Camera-type eye (tissue), 1 donor: ENCODE results near the gene SLC34A3. TPM values are rescaled to one million over a fixed set of nuclear protein-coding genes. Genes with fewer than 3 reads are reported as not detected.

Source experiments
- total RNA-seq: library from RNA; depleted of rRNA; stranded (reverse); fragments of >200 nt; gene quantifications from one replicate; pipeline ENCODE4 v1.2.3, GENCODE V29; 2014

The SLC34A3 gene
- not detected for total RNA-seq

DNA sequence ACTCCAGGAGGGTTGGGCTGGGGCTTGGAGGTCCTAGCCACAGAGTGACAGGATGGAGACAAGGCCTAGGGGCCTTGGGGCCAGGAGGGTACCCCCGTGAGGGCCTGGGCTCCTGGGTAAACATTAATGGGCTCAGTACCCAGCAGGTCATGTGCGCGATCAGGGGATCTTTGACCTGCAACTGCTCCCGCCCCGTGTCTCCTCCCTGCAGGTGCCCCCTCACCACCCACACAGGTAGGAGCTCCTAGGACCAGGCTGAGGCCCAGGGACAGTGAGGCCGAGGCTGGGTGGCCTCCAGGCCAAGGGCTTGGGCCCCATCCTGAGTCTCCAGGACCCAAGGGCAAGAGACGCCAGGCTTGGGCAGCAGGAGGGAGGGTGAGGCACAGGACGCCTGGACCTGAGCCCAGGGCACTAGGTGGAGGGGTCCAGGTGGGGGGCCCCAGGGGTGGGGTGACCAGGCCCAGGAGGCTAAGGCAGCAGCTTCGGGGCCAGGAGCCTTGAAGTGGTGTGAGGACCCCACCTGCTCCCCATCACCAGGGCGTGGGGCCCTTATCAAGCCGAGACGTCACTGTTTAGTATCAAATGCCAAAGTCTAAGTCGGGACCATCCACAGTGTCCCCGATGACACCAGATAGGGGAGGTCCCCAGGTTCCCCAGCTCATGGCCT lies at the start of gene SLC34A3:
SLC34A3 (plus strand) TSS at position 197 of the 667 bp plus-strand sequence. CDS start 802 bp downstream, outside the sequence.

DNA sequence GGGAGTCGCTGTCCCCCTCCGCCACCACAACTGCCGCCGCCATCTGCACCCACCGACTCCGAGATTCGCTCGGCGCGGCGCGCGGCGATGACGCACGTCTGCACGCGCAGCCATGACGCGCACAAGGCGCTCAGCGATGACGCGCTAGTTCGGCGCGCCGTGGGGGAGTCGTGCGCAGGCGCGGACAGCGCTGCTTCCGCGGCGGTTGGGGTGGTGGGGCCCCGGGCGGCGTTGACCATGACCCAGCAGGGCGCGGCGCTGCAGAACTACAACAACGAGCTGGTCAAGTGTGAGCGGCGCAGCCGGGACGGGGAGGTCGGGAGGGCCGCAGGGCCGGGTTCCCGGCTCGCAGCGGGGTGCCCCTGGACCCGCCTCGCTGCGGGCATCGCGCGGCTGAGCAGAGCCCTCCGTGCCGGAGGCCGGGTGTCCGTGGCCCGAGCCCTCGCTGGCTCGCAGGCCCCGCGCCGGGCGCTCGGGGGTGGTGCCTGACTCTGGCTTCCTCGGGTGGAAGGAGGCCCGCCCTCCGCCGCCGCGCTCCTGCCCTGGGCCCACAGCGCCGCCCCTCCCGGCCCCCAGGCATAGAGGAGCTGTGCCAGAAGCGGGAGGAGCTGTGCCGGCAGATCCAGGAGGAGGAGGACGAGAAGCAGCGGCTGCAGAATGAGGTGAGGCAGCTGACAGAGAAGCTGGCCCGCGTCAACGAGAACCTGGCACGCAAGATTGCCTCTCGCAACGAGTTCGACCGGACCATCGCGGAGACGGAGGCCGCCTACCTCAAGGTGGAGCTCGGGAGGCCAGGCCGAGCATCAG lies 42.0 kb upstream of the SLC34A3 start, which contains the start of the genes ANAPC2 and SSNA1:
ANAPC2 (minus strand) TSS at position 71 of the 807 bp plus-strand sequence; CDS start at position 43, 28 bp downstream.
SSNA1 (plus strand) TSS at position 187 of the 807 bp plus-strand sequence; CDS start at position 238, 51 bp downstream.

DNA sequence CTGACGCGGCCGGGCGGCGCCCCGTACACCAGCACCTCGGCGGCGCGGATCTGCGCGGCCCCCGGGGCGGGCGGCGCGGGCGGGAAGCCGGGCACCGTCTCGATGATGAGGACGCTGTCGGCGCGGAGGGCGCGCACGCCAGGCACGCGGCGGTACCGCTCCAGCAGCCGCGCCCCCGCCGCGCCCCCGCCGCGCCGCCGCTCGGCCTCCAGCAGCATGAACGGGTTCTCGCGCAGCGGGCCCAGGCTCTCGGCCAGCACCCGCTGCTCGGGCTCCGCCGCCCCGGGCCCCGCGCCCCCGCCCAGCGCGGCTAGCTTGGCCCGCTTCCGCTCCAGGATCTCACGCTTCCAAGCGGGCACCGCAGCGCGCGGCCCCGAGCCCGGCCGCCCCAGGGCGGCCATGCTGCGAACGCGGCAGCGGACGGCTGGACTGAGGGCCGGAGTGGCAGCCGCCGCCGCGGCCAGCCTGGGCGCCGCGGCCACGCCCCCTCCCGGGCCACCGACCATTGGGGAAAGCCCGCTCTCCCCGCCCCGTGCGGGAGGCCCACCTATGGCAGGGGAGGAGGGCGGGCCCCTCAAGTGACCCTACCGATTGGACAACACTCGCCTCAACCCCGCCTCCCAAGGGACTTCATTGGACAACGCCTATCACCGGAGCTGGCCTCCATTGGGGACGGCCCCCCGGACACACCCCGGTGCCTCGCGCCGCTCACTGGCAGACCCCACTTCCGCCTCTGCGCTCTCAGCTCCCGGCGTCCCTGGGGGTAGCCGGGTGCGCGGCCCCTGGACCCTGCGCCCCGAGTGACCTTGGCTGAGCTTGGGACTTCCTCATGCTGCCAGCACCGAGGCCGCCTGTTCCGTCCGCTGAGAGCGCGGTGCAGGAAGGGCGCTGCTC lies 30.1 kb upstream of the SLC34A3 start, which contains the start of gene TPRN:
TPRN (minus strand) TSS at position 431 of the 894 bp plus-strand sequence; CDS start at position 401, 30 bp downstream.

GRCh38 chr9:137205126-137206069 lies 25.3 kb upstream of the SLC34A3 start, which contains the start of the genes NDOR1 and TMEM203:
Gene NDOR1 (plus strand): TSS chr9:137205700. CDS start chr9:137205778, 78 bp downstream.
Gene TMEM203 (minus strand): TSS chr9:137205648. CDS start chr9:137205414, 234 bp downstream.

DNA sequence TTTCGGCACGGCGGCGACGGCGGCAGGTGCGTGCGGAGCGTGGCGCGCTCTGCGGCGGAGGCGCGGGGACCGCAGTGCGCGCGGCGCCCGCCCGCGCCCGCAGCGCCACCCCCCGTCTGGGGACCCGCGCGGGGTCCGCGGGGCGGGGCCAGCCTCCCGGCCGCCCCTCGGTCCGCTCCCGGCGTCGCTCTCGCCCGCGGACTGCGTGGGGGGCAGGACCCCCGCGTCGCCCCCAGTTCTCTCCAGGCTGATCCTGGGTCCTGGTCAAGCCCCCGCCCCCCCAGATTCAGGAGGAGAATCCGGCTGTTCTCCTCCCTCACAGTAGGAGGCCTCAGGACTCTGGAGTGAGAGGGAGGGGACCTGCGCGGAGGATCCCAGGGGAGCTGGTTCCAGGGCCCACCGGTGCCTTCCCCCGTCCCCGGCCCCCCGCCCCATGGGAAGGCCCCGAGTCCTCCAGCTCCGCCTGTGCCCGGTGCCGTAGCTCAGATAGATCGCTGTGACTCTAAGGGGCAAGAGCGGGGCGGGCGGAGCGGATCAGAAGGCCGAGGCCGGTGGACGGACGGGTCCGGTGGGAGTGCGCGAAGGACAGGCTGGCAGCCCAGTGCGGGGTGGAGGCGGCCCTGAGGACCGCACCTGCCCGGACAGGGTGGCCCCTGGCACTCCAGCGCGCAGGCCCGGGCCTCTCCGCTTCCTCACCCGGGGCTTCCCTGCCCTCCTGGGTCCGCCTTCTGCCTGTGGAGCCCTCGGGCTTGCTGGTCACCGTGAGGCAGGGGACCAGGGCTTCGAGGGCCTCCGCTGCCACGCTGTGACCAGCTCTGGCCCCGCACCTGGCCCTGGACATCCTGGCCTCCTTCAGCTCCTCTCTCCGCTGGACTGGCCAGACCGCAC lies 8.3 kb upstream of the SLC34A3 start, which contains the start of gene RNF208:
RNF208 (minus strand) TSS at position 51 of the 888 bp plus-strand sequence. CDS start 1,028 bp downstream, outside the sequence.

DNA sequence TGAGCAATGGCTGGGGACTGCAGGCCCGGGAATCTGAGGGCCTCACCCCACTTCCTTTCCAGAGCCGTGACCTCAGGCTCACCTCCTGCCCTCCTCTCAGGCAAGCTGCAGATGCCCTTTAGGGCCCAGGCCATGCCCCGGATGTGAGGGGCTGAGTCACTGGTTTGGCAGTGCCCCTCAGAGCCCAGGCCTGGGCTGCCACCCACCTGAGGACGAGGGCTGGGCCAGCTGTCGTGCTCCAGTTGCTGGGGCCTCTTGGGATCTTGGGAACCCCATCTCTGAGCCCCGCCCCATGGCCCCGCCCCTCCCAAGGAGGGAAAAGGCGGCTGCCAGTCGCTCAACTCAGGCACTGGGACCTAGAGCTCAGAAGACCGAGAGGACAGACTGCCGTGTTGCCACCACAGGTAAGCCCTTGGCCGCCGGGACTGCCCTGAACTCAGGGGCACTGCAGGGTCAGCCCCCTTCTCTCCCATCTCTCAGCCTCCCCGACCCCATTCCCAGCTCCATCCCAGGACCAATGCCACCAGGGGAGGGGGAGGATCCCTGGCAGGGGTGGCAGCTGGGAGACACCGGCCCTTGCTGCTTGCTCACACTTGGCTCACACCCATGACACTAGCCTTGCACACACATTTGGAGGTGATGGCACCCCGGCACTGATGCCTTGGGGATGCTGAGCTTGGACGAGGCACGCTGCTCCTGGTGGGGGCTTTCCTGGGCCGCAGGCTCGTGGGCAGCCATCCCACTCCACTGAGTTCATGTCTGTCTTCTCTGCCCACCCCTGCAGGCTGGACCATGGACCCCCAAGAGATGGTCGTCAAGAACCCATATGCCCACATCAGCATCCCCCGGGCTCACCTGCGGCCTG lies 5.6 kb upstream of the SLC34A3 start, which contains the start of gene CYSRT1:
CYSRT1 (plus strand) TSS at position 345 of the 865 bp plus-strand sequence; CDS start at position 793, 448 bp downstream.

DNA sequence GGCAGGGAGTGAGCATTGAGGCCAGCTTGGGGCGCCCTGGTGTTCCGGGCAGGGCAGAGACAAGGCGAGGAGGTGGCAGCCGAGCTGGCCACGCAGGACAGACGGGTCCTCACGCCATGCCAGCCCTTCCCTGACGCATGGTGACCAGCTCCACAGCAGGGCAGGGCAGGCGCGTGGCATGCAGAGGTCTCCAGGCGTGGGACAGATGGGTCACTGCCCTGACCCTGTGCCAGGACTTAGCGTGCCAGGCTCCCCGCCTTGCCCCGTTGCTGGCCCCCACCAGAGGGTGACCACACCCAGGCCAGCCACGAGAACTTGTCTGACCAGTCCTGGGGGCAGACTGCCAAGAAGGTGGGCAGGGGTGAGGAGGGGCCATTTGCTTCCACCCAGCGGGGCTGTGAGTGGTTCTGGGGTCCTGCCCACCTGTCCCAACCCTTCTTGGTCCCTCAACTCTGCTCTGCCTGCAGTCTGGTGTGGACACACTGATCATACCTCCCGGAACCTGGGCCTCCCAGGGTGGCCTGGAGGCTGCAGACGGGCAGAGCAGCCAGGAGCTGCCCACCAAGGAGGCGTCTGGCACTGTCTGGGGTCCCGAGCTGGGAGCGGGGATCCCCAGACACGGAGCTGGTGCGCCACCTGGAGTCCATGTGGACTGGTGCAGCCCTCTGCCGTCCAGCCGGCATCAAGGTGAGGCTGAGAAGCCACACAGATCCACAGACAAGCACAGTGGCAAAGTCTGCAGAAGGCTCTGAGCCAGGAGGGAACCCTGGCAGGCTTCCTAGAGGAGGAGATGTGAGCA lies 3.4 kb upstream of the SLC34A3 start, which contains the start of gene RNF224:
RNF224 (plus strand) TSS at position 449 of the 799 bp plus-strand sequence. CDS start 834 bp downstream, outside the sequence.

DNA sequence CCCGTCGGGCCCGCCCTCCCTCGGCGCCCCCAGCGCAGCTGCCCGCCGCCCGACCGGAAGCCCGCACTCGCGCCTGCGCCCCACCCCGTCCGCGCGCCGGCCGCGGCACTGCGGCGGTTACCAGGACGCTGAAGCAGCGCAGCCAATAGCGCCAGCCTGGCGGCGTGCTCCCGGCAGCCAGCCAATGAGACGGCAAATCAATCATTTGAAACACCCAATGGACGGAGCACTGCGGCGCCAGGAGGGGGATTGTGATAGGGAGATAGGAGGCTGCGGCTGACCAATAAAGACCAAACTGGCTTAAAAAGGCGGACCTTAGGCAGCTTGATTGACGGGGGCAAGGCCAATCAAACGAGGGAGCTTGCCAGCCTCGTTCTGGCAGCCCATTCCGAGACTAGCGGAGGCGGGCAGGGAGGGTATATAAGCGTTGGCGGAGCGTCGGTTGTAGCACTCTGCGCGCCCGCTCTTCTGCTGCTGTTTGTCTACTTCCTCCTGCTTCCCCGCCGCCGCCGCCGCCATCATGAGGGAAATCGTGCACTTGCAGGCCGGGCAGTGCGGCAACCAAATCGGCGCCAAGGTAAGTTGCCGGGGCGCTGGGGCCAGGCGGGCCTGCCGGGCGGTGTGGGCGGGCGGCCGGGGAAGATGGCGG lies 10.3 kb downstream of the SLC34A3 start, which contains the start of gene TUBB4B:
TUBB4B (plus strand) TSS at position 447 of the 649 bp plus-strand sequence; CDS start at position 521, 74 bp downstream.

GRCh38 chr9:137251194-137251461 lies 20.4 kb downstream of the SLC34A3 start, which contains the start of gene STPG3:
Gene STPG3 (plus strand): TSS chr9:137251286. CDS start chr9:137251287, 1 bp downstream.

GRCh38 chr9:137254624-137255447 lies 24.1 kb downstream of the SLC34A3 start, which contains the start of gene NELFB:
Gene NELFB (plus strand): TSS chr9:137255327.

DNA sequence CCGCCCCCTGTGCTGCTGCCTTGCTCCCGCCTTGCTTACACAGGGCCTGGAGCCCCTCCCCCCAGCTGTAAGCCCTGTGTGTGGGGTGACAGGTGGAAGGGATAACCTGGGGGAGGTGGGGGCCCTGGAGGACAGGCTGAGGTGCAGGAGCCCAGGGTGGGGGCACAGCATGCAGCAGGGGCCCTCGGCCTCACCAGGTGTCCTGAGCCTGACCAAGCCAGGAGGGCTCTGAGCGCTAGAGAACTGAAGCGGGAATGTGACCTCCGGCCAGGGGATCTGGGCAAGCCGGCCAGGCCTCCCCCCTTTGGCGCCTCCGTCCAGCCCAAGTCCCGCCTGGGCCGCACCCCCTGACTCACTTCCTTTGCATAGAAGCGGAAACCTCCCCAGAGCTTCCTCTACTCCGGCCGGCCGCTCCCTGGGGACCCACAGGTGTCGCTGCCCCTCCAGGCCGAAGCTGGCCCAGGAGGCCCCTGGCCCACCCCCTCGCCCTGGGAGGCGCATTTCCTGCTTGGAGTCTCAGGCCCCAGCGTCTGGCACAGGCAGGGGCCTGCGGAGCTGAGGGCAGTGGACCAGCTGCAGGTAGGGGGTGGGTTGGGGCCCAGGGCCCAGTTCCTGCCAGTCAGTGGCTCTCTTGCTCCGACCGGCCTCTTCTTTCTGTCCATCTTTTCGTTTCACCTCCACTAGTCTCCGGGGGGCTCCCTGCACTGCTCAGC lies 46.8 kb downstream of the SLC34A3 start, which contains the start of gene TOR4A:
TOR4A (plus strand) TSS at position 398 of the 713 bp plus-strand sequence. CDS start 964 bp downstream, outside the sequence.

